HS-27A (cell line): ENCODE measurements around the gene LYRM1.
"Not testable (repeated sequence)": the region's sequence is repeated elsewhere in the genome, so short reads cannot be mapped to it uniquely, and the experiment has no call there.

Experiments used
- DNase-seq: peaks from one replicate; pipeline ENCODE4 v3.0.0-alpha.2; 2012; ENCODE audit warnings: low read depth, missing footprints

The LYRM1 gene

DNA sequence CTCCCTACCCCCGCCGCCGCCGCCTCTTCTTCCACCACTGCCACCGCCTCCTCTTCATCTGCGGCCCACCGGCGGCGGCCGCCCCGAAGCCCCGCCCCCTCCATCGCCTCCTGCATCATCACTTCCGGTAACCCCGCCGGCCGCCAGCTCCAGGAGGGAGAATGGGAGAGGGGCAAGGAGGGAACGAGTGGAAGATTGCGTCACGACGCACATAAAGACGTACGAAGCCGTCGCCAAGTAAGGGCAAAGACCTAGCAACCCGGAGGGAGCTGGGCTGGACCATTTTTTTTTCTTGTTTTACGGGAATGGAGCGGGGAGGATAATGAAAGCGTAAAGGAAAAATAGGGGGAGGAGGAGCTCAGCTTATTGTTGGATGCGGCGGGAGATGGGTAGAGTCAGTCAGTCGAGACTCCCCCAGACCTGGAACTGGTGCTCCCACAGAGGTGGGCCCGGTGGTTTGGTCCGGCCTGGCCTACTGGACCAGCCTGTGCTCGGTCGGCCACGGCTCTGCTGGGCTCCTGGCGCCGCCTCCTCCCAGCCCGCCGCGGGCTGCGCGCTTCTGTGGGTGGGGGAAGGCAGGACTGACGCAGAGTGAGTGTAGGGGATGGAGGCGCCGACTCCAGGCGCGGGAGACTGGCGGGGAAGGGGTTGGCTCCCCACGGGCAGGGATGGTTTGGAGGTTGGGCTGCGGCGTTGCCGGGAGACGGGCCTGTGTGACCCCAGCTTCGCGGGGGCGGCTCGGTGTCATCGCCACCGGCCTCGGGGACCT, at the start of gene LYRM1, which contains the start of gene DCUN1D3:
TSS of gene LYRM1 (plus strand) at position 473 of the 769 bp plus-strand sequence. CDS start 14,785 bp downstream, outside the sequence.
TSS of gene DCUN1D3 (minus strand) at position 60 of the 769 bp plus-strand sequence. CDS start 37,820 bp downstream, outside the sequence.
- peak; percentile 95 for DNase-seq

- DNase-seq, result no peak
Observed at GRCh38 chr16:20850981-20851380, 49.6 kb upstream of the LYRM1 start.

GRCh38 chr16:20851601-20852000, 49.0 kb upstream of the LYRM1 start:
- DNase-seq, result peak; percentile 63

DNA sequence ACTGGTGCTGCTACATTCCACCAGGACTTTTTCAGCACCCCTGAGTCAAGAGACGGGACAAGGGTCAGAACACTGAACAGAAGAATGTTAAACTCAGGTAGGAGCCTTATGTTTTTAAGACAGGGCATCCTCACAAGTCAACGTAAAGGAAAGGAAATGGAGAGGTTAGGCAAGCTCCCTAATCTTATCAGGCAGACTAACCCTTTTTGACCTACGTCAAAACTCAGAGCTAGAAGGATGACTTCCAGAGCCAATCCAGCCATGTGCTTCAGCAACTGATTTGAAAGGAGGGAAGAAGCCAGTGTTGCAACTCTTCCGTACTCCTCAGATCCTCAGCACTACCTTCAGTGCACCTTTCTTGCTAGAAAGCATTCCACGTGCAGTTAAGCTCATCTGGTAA, 47.4 kb upstream of the LYRM1 start:
- no peak for DNase-seq

DNA sequence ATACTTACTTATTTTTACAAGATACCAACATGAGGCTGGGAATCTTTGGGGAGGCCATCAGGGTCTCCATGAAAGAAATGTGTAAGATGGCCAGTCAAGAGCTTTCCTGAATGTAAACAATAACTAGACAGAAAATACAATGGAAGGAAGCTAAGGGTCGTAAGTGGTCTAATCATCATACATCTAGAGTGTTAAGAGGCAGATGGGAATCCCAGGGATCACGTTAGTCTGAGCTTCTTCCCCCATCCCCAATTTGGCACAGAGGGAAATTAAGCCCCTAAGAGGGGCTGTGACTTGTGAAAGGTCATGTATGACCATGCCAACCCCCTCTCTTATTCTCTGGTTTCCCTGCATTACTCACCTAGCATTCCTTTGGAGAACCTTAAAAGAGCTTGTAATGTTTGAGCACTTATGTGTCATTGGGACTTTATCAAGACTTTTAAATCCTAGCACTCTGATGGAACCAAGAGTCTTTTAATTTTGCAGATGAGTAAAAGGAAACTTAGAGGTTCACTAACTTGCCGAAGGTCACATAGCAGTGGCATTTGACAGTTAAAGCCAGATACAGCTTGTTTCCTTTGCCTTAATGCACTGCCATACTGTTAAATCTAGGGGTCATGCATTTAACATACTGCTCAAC, 46.5 kb upstream of the LYRM1 start:
- no peak for DNase-seq

GRCh38 chr16:20854963-20855362, 45.6 kb upstream of the LYRM1 start:
- DNase-seq, result no peak

GRCh38 chr16:20857281-20857680, 43.3 kb upstream of the LYRM1 start:
- DNase-seq, result no peak

DNA sequence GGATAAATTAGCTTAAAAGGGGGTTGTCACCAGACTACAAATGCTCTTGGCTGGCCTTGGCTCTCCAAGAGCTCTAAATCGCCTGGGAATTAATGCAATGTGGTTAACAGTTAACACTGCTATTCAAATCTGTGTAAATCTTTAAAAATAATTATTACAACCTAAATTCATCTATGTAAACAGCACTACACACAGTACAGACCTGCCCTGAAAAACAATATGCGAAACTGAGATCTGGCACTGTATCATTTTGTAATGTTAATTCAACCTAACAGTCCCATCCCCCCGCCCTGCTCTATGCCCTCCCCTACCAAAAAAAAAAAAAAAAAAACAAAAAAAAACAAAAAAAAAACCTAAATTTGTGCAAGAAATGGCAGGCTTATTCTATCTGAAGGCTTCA, 41.3 kb upstream of the LYRM1 start:
- no peak for DNase-seq

GRCh38 chr16:20859699-20860098, 40.9 kb upstream of the LYRM1 start:
- DNase-seq, result no peak

DNA sequence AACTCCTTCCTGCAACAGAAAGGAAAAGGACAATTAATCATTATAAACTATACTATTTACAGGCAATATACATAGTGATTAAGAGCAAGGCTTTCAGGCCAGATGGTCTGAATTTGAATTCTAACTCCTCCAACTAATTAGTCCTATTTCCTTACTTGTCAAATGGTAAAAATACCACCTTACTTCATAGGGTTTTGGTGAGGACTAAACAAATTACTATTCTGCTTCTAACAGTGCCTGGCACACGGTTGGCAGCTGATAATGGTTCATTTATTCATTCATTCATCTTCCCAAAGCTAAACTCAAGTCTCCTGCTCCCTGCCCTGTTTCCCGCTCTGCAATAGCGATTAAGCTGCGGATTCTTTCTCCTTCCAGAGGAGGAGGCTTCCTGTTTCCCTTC, 40.2 kb upstream of the LYRM1 start:
- no peak for DNase-seq

DNA sequence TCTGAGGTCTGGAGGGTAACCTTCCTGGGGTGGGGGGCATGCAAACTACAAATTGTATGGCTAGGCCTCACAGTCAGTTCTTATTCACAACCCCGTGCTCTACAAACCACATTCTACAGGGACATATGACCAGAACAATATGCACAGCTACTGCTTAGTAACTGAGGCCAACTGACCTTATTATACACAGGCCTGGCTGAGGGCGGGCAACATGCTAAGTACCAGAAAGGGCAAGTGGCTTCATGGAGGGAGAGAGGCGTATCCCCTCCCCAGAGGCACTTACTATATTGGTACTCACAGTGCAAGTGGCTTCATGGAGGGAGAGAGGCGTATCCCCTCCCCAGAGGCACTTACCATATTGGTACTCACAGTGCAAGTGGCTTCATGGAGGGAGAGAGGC, 39.6 kb upstream of the LYRM1 start:
- DNase-seq, result not testable (repeated sequence)

GRCh38 chr16:20862162-20862960, 38.2 kb upstream of the LYRM1 start:
- no peak for DNase-seq

DNA sequence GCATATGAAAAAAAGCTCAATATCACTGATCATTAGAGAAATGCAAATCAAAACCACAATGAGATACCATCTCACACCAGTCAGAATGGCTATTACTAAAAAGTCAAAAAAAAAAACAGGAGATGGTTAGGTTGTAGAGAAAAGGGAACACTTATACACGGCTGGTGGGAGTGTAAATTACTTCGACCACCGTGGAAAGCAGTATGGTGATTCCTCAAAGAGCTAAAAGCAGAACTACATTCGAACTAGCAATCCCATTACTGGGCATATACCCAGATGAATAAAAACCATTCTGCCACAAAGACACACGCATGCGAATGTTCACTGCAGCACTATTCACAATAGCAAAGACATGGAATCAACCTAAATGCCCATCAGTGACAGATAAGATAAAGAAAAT, 36.2 kb upstream of the LYRM1 start:
- not testable (repeated sequence) for DNase-seq

GRCh38 chr16:20865420-20866131, 35.0 kb upstream of the LYRM1 start:
- no peak for DNase-seq

DNA sequence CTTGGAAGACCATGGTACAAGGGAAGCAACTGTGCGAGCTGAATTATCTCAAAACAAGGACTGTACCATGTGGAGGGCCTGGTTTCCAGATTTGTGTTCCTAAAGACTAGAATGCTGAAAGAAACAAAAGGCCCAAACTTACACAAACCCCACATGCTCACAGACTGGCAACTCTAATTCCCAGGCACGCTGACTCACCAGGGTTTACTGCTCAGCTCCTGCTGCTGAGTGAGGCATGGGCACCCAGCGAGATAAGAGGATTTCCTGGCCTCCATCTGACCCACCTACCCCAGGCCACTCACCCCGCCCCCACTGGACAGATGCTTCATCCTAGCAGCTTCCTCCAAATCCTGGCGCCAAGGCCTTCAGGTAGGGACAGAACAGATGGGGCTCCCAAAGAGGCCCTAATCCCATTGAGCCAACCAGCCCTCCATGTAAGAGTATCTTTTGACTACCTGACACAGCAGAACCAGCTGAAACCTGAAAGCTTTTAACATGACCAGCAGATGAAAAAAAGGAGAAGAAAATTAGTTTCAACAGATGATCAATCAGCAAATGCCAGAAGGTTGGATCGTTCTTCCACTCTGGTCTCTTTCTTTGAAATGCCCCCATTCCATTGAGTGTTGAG, 34.3 kb upstream of the LYRM1 start:
- DNase-seq, result peak; percentile 66

DNA sequence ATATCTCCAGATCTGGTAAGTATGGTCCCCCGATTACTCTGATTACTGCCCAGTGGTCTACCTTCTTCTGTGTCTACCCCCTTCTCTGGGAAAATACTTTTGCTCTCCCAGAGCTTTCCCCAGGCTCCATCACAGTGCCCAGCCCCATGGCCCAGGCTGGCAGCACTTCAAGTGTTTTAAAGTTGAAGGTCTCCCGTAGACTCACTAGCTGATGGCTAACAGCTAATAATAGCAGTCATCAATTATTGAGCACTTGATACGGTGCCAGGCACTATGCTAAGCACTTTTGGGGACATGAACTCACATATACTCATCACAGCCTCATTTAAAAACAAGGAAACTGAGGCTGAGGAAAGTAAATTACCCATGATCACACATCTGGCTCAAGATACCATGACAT, 33.8 kb upstream of the LYRM1 start:
- DNase-seq, result no peak

DNA sequence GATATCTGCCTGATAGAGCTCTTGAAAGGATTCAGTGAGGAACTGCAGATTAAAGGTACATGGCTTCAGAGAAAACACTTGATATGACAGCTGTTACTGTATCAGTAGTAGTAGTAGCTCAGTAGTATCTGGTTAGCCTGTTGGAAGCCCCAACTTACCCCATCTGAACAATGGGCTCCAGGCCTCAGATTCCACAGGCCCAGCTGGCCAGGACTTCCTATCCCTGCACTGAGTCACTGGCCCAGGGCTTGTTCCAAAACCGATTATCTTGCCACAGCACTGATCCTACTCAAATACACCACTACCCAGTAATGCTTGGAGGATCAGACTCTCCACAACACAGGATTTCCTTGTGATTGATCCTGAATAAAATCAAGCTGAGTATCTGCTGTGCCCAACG, 33.0 kb upstream of the LYRM1 start:
- DNase-seq, result no peak

GRCh38 chr16:20868890-20869289, 31.7 kb upstream of the LYRM1 start:
- no peak for DNase-seq

DNA sequence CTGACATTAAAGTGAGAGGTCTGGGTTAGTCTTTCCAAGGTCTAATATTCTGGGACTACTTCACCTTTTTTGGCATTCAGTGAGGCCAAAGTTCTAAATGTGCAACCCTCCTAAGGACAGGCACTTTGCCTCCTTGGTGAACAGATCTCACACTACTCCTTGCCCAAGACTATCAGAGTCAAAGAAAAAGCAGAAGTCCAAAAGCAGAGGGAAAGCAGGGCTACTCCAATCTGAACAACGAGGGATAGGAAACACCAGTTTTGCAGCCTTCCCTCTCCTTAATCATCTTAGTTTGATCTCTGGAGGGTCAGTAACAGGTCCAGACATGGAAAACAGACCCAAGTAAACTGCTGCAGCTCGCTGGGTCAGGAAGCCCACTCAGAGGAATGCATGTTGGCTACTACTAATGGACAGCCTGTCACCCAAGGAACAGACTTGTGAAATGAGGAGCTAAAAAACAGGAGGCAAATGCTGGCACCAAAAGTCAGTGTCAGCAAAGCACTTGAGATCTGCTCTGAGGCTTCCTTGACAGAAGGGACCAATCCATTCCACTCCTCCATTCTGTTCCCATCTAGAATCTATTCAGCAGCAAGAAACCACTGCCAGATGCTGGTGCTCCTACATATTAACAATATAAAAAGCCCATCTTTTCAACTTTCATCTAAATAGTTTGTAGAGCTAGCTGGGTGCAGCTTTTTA, 30.3 kb upstream of the LYRM1 start:
- no peak for DNase-seq

DNA sequence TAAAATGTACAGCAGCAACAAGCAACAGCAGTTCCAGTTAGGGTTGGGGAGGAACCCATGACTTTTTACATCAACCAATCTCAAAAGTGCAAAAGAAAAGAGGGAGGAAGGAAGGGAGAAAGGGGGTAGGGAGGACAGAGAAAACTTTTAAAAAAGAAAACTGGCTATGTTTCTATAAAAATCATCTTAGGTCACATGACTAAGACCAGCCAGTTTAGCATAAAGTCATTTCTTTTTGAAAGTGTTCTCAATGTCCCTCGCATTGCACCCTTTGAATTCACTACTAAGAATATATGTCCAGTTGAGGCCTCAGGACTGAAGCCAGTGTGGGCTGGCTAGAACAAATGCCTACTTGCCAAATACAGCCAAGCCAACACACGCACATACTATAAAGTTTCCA, 29.3 kb upstream of the LYRM1 start:
- DNase-seq, result no peak
